ENCODE results near the gene PRKCE. TPM values are rescaled to one million over a fixed set of nuclear protein-coding genes. Genes with fewer than 3 reads are reported as not detected.

The PRKCE gene
- total and polyA plus RNA-seq, 2 of the 8 experiments (the other 6 are each of a cell fraction or from before 2014, with no cell fraction given) = 0.54 to 2.1 TPM

- H3K4me1 ChIP-seq (replicated peaks in 1 of 4; ENCODE audit: control insufficient read depth in 3 of 4, insufficient read depth in 4 of 4, low read length in 3 of 4) = no peaks in the 10 kb centered on the region
- no peak overlapping the region for H3K9ac ChIP-seq (replicated peaks in 1 of 4; ENCODE audit: extremely low read depth in 1 of 4, low read depth in 3 of 4, low read length in 3 of 4)
- H3K9me3 ChIP-seq (ENCODE audit: insufficient read depth in 2 of 2, low read depth in 1 of 2, low read length in 1 of 2) = no peaks in the 10 kb centered on the region
- H3K18ac ChIP-seq (ENCODE audit: extremely low read depth, low read length) = no peak overlapping the region
- TF ChIP-seq POLR2AphosphoS5 (IDR thresholded peaks at IDR 0.05; ENCODE audit: low read depth, low read length) = no peak
- no peak overlapping the region for H3K4me2 ChIP-seq (ENCODE audit: insufficient read depth in 1 of 2, low read depth in 2 of 2, low read length in 2 of 2)
- H3K27ac ChIP-seq (ENCODE audit: low read depth, low read length) = no peak overlapping the region
- no peak overlapping the region for H3K4ac ChIP-seq (replicated peaks; ENCODE audit: insufficient read length, low read depth, low read length)
- FAIRE-seq (no peak), DNase-seq (ENCODE audit: low read depth in 1 of 2, low spot score in 2 of 2) (no peak)
- H4K20me1 ChIP-seq (replicated peaks in 1 of 2; ENCODE audit: control insufficient read depth in 1 of 2, insufficient read depth in 2 of 2, low read length in 2 of 2) = no peaks in the 10 kb centered on the region
- H3K36me3 ChIP-seq (ENCODE audit: control insufficient read depth in 2 of 4, insufficient read depth in 4 of 4, low read length in 3 of 4) = no peaks in the 10 kb centered on the region
- H2BK12ac ChIP-seq (ENCODE audit: low read depth, low read length) = no peak overlapping the region
- ChIA-PET POLR2A (ENCODE audit: partially characterized antibody) (no interaction called here), CTCF (ENCODE audit: partially characterized antibody) (interaction anchor here (0.6 to 1.7 kb wide), 2 partner anchors 10 to 20 kb away, joined by 4 read pairs; no protein-coding TSS in a partner anchor)
- no peak overlapping the region for H2BK20ac ChIP-seq (ENCODE audit: low read length)
- no peak overlapping the region for H2BK120ac ChIP-seq (replicated peaks; ENCODE audit: low read depth, low read length)
- no peaks in the 10 kb centered on the region for H3K23me2 ChIP-seq (ENCODE audit: low read depth, low read length)
- H3K23ac ChIP-seq (ENCODE audit: insufficient read length) = no peak overlapping the region
- H4K5ac ChIP-seq (ENCODE audit: insufficient read length, low read depth, low read length) = no peak overlapping the region
- H4K91ac ChIP-seq (replicated peaks; ENCODE audit: insufficient read length, low read length) = no peak overlapping the region
- no peak overlapping the region for H3K4me3 ChIP-seq (ENCODE audit: extremely low read depth in 1 of 4, insufficient read depth in 2 of 4, low read depth in 3 of 4, low read length in 4 of 4)
- 86% methylated on average over 4 of the region's 4 CpGs; no CpG with 5 or more reads in 1 of the 2 experiments for WGBS, 2 experiments (ENCODE audit: extremely low coverage in 1 of 2, insufficient coverage in 1 of 2, insufficient read length in 1 of 2, insufficient replicate concordance in 2 of 2, low coverage in 1 of 2, low lambda C conversion rate in 2 of 2, missing lambda C conversion rate in 1 of 2)
- no peak overlapping the region for H2AFZ ChIP-seq (ENCODE audit: low read length)
- no peak overlapping the region for H2AK5ac ChIP-seq (ENCODE audit: low read depth, low read length)
- no peak overlapping the region for H3K56ac ChIP-seq (replicated peaks; ENCODE audit: insufficient read length, low read depth, low read length)
- no peaks in the 10 kb centered on the region for H3K79me1 ChIP-seq (ENCODE audit: low read depth, low read length)
- H2BK5ac ChIP-seq (ENCODE audit: low read depth, low read length) = no peak overlapping the region
- H4K8ac ChIP-seq (ENCODE audit: extremely low read depth, insufficient read depth, low read length) = no peak overlapping the region
- no peak overlapping the region for H3K14ac ChIP-seq (ENCODE audit: insufficient read length)
- no peaks in the 10 kb centered on the region for H3K27me3 ChIP-seq (replicated peaks in 1 of 4; ENCODE audit: control insufficient read depth in 3 of 4, extremely low read depth in 1 of 4, insufficient read depth in 3 of 4, low read length in 3 of 4)
- H2BK15ac ChIP-seq (ENCODE audit: low read length) = no peak overlapping the region
- no peaks in the 10 kb centered on the region for H3K79me2 ChIP-seq (ENCODE audit: control insufficient read depth in 1 of 2, insufficient read depth in 2 of 2, low read length in 2 of 2)
These were observed 388.2 kb downstream of the PRKCE start for GRCh38 chr2:46039543-46040303.
